HS-5 (cell line): ENCODE results near the gene PRDX5.

Experiments
- DNase-seq: peaks from one replicate; pipeline ENCODE4 v3.0.0-alpha.2; 2012; ENCODE audit warnings: low read depth

PRDX5 gene

DNA sequence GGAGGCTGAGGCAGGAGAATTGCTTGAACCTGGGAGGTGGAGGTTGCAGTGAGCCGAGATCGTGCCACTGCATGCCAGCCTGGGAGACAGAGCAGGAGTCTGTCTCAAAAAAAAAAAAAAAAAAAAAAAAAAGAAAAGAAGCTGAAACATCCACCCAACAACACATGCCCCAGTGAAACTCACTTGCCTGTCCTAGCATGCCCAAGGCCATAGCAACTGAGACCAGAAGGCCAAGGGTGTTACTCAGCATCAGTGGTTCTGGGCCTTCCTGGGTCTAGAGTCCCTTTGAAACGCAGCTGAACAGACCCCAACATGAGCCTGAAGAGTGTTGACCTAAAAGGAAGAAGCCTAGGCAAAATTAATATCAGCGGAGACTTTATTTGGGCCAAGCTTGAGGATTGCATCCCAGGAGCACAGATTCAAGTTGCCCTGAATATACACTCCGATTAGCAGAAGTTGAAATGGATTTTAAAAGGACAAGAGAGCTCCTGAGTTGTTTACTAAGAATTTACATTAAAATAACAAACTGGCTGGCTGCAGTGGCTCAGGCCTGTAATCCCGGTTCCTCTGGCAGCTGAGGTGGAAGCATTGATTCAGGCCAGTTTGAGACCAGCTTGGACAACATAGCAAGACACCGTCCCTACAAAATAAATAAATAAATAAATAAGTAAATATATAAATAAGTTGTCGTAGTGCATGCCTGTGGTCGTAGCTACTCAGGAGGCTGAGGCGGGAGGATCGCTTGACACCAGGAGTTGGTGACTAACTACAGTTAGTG lies 7.0 kb downstream of the PRDX5 start:
- no peak for DNase-seq

DNA sequence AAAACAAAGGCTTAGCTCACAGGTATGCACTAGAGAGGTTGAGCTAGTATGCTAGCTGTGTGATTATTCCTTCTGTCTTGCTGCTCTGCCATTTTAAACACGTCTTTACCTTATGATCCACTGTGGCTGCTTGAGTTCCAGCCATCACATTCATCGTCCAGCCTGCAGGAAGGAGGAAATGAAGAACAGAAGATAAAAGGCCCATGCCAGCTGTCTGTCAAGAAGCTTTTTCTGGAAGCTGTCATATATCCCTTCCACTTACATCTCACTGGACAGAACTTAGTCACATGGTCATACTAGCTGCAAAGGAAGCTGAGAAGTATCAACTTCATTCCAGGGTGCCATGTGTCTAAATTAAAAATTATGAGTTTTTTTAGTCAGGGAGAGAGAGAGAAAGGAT lies 9.5 kb downstream of the PRDX5 start:
- no peak for DNase-seq

DNA sequence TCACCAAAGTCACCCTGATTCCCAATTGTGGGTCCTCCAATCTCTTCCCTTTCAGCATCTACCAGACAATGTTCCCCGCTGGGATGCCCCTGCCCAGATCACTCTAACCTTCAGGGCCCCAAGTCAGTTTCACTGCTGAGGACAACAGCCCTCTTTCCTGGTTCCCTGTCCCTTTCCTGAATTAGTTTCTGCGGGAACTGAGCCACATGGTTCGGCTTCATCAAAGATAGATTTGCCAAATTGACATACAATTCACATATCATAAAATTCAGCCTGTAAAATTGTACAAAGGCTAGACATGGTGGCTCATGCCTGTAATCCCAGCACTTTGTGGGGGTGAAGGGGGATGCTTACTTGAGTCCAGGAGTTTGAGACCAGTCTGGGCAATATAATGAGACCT lies 10.1 kb downstream of the PRDX5 start:
- no peak for DNase-seq

DNA sequence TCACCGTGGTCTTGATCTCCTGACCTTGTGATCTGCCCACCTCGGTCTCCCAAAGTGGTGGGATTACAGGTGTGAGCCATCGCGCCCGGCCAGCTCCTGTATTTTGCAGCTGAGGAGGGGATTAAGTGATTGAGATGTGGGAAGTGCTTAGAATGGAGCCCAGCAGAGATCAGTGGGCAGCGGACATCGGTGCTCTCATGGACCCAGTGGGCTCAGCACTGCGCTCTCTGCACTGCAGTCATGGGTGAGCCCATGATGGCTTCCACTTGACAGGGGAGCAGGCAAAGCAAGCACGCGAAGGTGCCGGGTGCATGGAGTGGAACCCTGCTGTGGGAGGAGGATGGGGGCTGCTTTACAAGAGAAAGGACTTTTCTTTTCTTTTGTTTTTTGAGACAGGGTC lies 13.0 kb downstream of the PRDX5 start:
- no peak for DNase-seq

DNA sequence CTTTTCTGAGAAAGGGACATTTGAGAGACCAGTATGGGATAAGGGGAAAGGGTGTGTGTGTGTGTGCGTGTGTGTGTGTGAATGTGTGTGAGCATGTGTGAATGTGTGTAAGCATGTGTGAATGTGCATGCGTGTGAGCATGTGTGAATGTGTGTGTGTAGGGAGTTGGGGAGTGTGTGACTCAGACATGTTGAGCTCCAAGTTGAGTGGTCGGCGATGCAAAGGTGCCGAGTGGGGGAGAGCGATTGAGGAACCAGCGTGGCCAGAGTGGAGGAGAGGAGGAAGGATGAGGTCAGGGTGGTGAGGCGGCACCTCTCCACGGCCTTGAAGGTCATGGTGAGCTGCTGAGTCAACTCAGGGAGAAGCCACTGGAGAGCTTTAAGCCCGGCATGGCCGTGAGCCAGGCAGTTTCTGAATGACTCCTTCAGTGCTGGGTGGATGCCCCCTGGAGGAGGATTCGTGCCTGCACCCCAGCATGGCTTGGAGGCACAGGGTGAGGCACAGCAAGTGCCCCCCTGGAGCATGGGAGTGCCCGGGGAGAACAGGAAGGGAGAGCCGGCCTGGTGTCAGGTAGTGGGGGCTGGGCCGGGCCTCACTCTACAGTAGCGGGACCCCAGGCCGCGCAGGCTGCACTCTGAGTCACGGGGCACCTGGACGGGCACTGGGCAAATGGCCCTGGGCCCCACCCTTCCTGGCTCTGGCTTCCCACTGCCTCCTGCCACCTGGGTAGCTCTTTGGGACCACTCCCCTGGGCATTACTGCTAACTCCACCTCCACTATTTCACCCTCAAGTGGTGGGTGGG lies 13.8 kb downstream of the PRDX5 start:
- peak; percentile 76 for DNase-seq

DNA sequence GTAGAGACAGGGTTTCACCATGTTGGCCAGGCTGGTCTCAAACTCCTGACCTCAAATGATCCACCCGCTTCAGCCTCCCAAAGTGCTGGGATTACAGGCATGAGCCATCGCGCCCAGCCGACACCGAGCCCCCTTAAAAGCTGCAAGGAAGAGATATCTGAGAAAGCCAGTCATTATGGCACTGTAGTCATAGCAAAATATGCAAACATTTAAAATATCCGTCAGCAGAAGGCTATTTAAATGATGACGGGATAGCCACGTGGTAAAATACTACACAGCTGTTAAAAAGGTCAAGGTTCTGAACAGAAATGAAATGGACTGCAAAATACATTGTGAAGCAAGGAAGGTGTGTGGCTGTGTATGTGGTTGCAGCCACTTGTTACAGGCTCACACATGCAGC lies 15.6 kb downstream of the PRDX5 start:
- DNase-seq = no peak

DNA sequence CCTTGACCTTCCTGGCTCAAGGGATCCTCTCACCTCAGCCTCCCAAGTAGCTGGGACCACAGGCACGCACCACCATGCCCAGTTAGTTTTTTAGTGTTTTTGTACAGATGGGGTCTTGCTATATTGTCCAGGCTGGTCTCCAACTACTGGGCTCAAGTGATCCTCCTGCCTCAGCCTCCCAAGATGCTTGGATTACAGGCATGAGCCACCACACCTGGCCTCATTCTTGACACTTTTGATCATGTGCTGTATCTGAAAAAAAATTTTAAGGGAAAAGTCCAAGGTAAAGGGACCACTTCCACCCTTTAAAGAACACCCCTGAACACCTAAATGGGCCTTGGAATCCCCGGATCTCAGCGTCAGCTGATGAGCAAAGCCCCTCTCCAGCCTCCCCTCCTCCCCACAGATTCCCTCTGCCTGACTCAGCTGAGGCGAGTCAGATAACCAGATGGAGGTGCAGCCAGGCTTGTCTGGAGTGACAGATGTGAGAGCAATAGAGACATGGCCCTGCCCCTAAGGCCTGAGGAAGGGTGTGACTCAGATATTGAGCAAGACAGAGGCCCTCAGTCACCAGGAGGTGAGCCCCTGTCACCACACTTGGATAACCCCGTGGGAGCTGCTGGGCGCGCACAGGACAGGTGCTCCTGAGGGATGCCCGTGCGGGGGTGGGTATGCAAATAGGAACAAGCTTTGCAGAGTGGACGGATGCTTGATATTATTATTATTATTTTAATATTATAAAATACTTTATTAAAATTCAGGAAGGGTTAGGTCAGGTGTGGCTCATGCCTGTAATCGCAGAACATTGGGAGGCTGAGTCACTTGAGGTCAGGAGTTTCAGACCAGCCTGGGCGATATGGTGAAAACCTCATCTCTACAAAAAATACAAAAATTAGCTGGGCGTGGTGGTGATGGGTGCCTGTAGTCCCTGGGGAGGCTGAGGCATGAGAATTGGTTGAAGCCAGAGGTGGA lies 17.1 kb downstream of the PRDX5 start:
- peak; percentile 95 for DNase-seq

DNA sequence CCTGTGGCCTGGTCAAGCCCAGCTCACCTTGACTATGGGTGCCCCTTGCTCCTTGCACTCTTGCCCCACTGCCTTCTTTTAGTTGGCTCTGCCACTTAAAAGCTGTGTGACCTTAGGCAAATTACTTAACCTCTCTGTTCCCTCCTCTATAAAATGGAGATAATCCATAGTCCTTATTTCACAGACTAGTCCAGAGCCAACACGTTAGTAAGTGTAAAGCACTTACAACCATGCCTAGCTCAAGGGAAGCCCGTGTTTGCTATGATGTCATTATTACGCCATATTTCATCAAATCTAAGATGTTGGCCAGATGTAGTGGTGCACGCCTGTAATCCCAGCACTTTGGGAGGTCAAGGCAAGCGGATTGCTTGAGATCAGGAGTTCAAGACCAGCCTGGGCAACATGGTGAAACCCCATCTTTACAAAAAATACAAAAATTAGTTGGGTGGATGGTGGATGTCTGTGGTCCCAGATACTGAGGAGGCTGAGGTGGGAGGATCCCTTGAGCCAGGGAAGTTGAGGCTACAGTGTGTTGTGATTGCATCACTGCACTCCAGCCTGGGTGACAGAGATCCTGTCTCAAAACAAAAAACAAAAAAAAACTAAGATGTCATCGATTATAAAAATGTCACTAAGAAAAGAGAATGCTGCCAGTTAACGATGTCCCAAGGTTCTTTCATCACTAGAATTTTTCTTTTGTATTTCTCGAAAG lies 19.8 kb downstream of the PRDX5 start:
- no peak for DNase-seq

DNA sequence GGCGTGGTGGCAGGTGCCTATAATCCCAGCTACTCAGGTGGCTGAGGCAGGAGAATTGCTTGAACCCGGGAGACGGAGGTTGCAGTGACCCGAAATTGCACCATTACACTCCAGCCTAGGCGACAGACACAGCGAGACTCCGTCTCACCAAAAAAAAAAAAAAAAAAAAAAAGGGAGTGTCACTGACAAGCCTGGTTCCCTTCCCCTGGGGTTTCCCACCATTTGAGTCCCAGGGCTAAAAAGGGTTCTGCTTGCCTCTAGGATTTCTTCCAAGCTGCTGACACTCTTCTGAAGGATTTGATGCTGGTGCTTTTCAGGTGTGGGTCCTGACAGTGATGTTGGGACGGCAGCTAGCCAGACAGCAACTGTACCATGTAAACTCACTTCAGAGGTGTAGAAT lies 20.8 kb downstream of the PRDX5 start:
- no peak for DNase-seq

DNA sequence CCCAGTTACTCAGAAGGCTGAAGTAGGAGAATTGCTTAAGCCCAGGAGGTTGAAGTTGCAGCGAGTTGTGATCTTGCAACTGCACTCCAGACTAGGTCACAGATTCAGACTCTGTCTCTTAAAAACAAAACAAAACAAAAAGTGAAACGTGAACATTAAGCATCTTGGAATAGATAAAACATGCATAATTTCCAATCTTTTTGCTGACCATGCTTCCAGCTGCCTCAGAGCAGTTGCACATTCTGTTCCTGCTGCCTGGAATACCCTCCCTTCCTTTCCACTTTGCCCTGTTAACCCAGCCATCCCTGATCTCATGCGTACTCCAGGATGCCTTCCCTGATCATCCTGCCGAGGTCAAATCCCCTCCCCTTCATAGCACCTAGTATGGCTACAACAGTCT lies 21.4 kb downstream of the PRDX5 start:
- no peak for DNase-seq

DNA sequence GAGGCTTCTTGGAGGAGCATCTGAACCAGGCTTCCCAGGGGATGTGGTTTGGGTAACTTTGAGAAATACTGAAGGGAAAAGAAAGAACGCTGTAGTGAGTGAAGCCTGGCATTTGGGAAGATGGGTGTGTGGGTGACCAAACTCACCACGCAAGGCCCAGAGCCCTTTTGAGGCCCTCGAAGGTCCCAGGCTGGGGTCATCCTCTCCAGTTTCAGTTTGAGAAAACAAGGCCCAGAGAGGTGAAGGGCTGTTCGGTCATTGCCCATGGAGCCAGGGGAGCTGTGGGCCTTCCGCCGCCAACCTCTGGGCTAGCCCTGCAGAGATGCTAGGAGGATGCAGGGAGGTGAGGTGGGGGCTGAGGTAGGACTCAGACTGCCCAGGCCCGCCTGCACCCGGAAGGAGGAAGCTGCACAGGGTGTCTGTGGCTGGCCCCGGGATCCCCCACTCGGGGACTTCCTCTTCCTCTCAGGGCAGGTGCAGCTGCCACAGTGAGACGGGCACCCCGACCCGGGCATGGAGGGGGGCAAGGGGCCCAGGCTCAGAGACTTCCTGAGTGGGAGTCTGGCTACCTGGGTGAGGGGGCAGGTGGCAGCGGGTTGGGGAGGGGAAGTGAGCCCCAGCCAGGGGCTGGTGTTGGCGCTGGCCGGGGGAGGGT lies 22.0 kb downstream of the PRDX5 start, which contains the start of gene CCDC88B:
TSS of gene CCDC88B (plus strand) at position 451 of the 655 bp plus-strand sequence. CDS start at position 514, 63 bp downstream.
- DNase-seq = no peak

DNA sequence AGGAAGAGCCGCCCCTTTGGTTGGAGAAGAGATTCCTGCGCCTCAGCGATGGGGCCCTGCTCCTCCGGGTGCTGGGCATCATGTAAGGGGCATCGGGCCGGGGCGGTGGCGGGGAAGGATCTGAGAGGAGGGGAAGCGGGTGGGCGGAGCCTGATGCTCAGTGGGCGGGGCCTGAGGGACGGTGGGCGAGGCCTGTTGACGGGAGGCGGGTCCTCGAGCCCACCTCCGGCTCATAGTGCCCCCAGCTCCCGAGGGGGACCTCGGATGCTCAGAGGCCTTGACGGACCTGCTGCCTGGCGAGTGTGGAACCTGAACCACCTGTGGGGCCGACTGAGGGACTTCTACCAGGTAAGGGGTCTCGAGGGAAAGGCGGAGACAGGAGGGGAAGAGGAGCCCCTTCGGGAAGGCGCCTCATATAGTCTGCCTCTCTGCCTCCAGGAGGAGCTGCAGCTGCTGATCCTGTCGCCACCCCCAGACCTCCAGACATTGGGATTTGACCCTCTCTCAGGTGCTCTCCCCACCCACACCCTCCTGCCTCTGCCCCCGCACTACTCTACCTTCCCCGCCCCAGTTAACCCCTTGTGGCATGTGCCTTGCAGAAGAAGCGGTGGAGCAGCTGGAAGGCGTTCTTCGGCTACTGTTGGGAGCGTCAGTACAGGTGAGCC lies 22.9 kb downstream of the PRDX5 start:
- no peak for DNase-seq

DNA sequence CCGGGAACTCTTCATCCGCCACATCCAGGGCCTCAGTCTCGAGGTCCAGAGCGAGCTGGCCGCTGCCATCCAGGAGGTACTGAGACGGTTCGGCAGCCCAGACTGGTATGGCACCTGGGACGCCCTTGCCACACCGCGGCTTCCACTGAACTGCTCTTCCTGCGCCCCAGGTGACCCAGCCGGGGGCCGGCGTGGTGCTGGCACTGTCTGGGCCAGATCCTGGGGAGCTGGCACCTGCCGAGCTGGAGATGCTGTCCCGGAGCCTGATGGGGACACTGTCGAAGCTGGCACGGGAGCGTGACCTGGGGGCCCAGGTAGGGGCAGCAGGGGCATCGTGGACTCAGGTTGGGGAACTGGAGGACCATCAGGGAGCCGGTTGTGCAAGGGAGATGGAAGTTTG lies 23.5 kb downstream of the PRDX5 start:
- no peak for DNase-seq

DNA sequence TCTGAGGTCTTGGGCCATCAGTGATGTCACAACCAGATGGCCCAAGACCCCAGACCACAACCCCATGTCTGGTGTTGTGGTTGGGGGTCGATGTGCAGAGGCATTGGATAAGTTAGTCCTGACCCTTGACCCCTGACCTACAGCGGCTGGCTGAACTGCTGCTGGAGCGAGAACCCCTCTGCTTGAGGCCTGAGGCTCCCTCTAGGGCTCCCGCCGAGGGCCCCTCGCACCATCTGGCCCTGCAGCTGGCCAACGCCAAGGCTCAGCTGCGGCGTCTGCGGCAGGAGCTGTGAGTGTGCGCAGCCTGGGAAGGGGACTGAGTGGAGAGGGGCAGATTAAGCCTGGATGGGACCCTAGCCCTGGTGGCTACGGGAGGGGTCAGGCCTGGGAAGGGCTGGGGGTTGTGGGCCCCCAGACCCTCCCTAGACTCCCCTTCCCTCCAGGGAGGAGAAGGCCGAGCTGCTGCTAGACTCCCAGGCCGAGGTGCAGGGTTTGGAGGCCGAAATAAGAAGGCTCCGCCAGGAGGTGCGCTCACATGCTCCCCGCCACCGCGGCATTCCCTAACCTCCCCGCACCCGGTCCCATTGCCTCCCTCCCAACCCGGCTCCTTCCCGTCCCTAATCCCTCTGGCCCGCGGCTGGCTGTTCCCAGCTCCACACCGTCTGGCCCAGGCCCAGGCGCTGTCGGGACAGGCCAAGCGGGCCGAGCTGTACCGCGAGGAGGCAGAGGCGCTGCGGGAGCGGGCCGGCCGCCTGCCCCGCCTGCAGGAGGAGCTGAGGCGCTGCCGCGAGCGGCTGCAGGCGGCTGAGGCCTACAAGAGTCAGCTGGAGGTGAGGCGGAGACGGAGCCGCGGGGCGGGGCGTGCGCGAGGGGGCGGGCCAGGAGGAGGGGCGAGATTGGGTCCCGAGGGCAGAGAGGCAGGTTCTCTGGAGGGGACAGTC lies 24.2 kb downstream of the PRDX5 start:
- DNase-seq = no peak

DNA sequence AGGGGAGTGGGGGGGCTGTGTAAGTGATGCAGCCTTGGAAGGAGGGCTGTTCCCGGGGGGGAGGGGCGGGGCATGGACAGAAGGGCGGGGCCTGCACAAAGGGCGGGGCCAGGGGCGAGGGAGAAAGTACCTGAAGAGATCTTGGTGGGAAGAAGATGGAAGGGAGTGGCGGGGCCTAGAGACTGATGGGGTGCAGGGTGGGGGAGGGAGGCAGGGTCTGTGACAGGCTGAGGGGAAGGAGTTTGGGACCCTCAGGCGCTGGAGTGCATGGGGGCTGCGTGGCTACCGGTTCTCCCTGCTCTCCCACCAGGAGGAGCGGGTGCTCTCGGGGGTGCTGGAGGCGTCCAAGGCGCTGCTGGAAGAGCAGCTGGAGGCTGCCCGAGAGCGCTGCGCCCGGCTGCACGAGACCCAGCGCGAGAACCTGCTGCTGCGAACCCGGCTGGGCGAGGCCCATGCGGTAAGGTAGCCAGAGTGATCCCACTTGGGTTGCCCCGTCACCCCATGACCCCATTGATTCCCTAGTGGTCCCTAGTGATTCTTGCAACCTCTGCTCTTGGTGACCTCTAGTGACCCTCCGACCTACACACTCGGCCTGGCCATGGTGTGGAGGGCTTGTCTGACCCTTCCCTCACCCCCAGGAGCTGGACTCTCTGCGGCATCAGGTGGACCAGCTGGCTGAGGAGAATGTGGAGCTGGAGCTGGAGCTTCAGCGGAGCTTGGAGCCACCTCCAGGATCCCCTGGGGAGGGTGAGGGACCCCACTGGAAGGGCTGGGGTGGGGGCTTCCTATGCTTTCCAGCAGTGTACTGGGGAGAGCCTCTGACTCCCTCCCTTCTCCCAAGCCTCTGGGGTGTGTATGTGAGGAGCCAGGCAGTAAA lies 25.2 kb downstream of the PRDX5 start:
- DNase-seq = no peak

DNA sequence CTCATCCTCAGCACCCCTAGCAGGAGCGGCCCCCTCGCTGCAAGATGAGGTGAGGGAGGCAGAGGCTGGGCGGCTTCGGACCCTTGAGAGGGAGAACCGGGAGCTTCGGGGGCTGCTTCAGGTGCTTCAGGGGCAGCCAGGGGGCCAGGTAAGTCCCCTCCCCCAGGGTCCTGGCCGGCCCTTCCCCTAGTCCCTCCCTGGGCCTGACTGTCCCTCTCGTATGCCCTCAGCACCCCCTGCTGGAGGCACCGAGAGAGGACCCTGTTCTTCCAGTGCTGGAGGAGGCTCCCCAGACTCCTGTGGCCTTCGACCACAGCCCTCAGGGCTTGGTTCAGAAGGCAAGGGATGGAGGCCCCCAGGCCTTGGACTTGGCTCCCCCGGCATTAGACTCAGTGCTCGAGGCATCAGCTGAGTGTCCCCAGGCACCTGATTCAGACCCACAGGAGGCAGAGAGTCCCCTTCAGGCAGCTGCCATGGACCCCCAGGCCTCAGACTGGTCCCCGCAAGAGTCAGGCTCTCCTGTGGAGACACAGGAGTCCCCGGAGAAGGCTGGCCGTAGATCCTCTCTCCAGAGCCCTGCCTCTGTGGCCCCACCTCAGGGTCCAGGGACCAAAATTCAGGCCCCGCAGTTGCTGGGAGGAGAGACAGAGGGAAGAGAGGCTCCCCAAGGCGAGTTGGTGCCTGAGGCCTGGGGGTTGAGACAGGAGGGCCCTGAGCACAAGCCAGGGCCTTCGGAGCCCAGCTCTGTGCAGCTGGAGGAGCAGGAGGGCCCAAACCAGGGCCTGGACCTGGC lies 26.0 kb downstream of the PRDX5 start:
- DNase-seq = no peak

DNA sequence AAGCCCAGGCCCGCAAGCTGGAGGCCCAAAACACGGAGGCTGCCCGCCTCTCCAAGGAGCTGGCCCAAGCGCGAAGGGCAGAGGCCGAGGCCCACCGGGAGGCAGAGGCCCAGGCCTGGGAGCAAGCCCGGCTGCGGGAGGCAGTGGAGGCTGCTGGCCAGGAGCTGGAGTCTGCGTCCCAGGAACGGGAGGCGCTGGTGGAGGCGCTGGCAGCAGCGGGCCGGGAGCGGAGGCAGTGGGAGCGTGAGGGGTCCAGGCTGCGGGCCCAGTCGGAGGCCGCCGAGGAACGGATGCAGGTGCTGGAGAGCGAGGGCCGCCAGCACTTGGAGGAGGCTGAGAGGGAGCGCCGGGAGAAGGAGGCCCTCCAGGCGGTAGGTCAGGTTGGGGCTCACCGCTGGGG lies 26.9 kb downstream of the PRDX5 start:
- DNase-seq = no peak
